Stimulated activated CD8-positive, alpha-beta memory T cell treated with anti-CD3 and anti-CD28 coated beads, Interleukin-7, amount 100 ng/mL, for 1 hour (primary cell): ENCODE measurements around the gene SAFB.
"Not testable (repeated sequence)": the region's sequence is repeated elsewhere in the genome, so short reads cannot be mapped to it uniquely, and the experiment has no call there.

Source experiments
- DNase-seq, 2 donors: peaks; one replicate each; pipeline ENCODE4 v3.0.0-alpha.2; 2020; ENCODE audit warnings: low read depth in 2 of 2

Gene SAFB

GRCh38 chr19:5697022-5697889 lies 74.4 kb downstream of the SAFB start:
- DNase-seq = no peak

- DNase-seq = no peak
These were observed 75.2 kb downstream of the SAFB start for GRCh38 chr19:5697890-5698634.

- no peak for DNase-seq
These were observed 75.9 kb downstream of the SAFB start for GRCh38 chr19:5698635-5699422.

- no peak for DNase-seq
These were observed 77.7 kb downstream of the SAFB start for GRCh38 chr19:5700455-5701092.

- not testable (repeated sequence) for DNase-seq
These were observed 79.1 kb downstream of the SAFB start for GRCh38 chr19:5702053-5702410.

- no peak for DNase-seq
These were observed 81.2 kb downstream of the SAFB start for GRCh38 chr19:5703819-5704818.

- DNase-seq = no peak
These were observed 82.7 kb downstream of the SAFB start for GRCh38 chr19:5705552-5705951.

- DNase-seq = no peak
These were observed 84.1 kb downstream of the SAFB start for GRCh38 chr19:5706876-5707573.

GRCh38 chr19:5707576-5708575 lies 85.0 kb downstream of the SAFB start:
- DNase-seq = no peak

- no peak for DNase-seq
These were observed 88.1 kb downstream of the SAFB start for GRCh38 chr19:5711025-5711424.

GRCh38 chr19:5711713-5712161 lies 88.9 kb downstream of the SAFB start:
- DNase-seq = no peak

GRCh38 chr19:5713228-5713627 lies 90.3 kb downstream of the SAFB start:
- no peak for DNase-seq

- no peak for DNase-seq
These were observed 91.9 kb downstream of the SAFB start for GRCh38 chr19:5714816-5715215.

GRCh38 chr19:5717215-5717935 lies 94.5 kb downstream of the SAFB start:
- DNase-seq = no peak
